Testis (tissue), 3 donors: ENCODE data around the gene NOXRED1. TPM values are rescaled to one million over a fixed set of nuclear protein-coding genes. Genes with fewer than 3 reads are reported as not detected.

Experiments
- DNase-seq: peaks from one replicate; pipeline ENCODE4 v3.0.0-alpha.2; 2019
- H3K27ac ChIP-seq, 2 donors: fragments of 200-600 bp; sonication (generic); one replicate each; pipeline ENCODE4 v1.5.1; 2019
- H3K27me3 ChIP-seq: fragments of 200-600 bp; sonication (generic); one replicate; pipeline ENCODE4 v1.5.1; 2019
- H3K36me3 ChIP-seq: fragments of 200-600 bp; sonication (generic); one replicate; pipeline ENCODE4 v1.5.1; 2017; ENCODE audit warnings: low read depth; ENCODE audit errors: missing control alignments
- H3K4me1 ChIP-seq: fragments of 200-600 bp; sonication (generic); one replicate; pipeline ENCODE4 v1.5.1; 2019
- H3K4me3 ChIP-seq, 2 donors: fragments of 200-600 bp; sonication (generic); one replicate each; pipeline ENCODE4 v1.5.1; 2017 to 2019
- H3K9me3 ChIP-seq: fragments of 200-600 bp; sonication (generic); one replicate; pipeline ENCODE4 v1.5.1; 2017
- CTCF ChIP-seq, 3 experiments: fragments of 450-650 bp in 2 of 3; fragments of 200-600 bp in 1 of 3; sonication (generic) in 1 of 3; IDR thresholded peaks; one replicate each; pipeline ENCODE4 v1.5.1; 2016 to 2019; ENCODE audit warnings: antibody characterized with exemption in 3 of 3, mild to moderate bottlenecking in 2 of 3, moderate library complexity in 1 of 3
- POLR2A ChIP-seq: fragments of 450-650 bp; IDR thresholded peaks from one replicate; pipeline ENCODE4 v1.6.1; 2017; ENCODE audit warnings: antibody characterized with exemption, mild to moderate bottlenecking, moderate library complexity
- WGBS, 2 donors: methylation state at CpG; one replicate each; pipeline ENCODE4 v1.1.5; 2018; 5-methylcytosine and 5-hydroxymethylcytosine counted together
- intact Hi-C: fragments of 100-400 bp; cut with DNase I; formaldehyde crosslinking; loops from one replicate; pipeline ENCODE4 v1.15.1; 2023; ENCODE audit warnings: low total_unique reads
- polyA plus RNA-seq: library from polyadenylated mRNA; stranded (reverse); fragments of 350-450 nt; fragmentation: Illumina TruSeq; extraction: RNeasy Lipid Tissue Mini Kit (QIAGEN cat#74804); gene quantifications from one replicate; pipeline ENCODE4 v1.2.3, GENCODE V29; 2014; ENCODE audit warnings: low read depth, low replicate concordance; ENCODE audit not compliant: insufficient read depth
- total RNA-seq, 2 donors: library from RNA; depleted of rRNA; stranded (reverse); fragments of >200 nt; gene quantifications; one replicate each; pipeline ENCODE4 v1.2.3, GENCODE V29; 2016

Gene NOXRED1
- total and polyA plus RNA-seq, 3 donors from 2014 or later = 5.2 to 18.0 (median 11.3) TPM

GRCh38 chr14:77457115-77457521, 33.8 kb upstream of the NOXRED1 start:
- Histone ChIP-seq H3K27ac (peak overlapping the region; percentile 92 to 99), H3K9me3 (no peaks in the 10 kb centered on the region), H3K4me3 (peak overlapping the region; percentile 93 to 99), H3K4me1 (peaks cover 21% of the 10 kb centered on the region), H3K36me3 (no peaks in the 10 kb centered on the region), H3K27me3 (no peaks in the 10 kb centered on the region)
- intact Hi-C loops = no loop called here
- WGBS, 2 donors = 0% methylated on average over 18 of the region's 18 CpGs
- DNase-seq = no peak
- no peak for TF ChIP-seq CTCF (IDR thresholded peaks at IDR 0.05)
- no peak for TF ChIP-seq POLR2A

GRCh38 chr14:77455966-77456640, 32.8 kb upstream of the NOXRED1 start:
- H3K4me3 ChIP-seq = peak overlapping the region in 1 of 2 donors; percentile 99
- H3K27ac ChIP-seq = peak overlapping the region in 1 of 2 donors; percentile 99
- no peaks in the 10 kb centered on the region for H3K27me3 ChIP-seq
- intact Hi-C loops = no loop called here
- no peaks in the 10 kb centered on the region for H3K9me3 ChIP-seq
- 60% methylated on average over 2 of the region's 2 CpGs for WGBS, 2 donors
- H3K4me1 ChIP-seq = peaks cover 21% of the 10 kb centered on the region
- no peaks in the 10 kb centered on the region for H3K36me3 ChIP-seq
- no peak for TF ChIP-seq POLR2A
- no peak for TF ChIP-seq CTCF (IDR thresholded peaks at IDR 0.05)
- DNase-seq = no peak

GRCh38 chr14:77442196-77442595, 18.9 kb upstream of the NOXRED1 start:
- DNase-seq = no peak
- Histone ChIP-seq H3K27ac (no peak overlapping the region), H3K27me3 (no peaks in the 10 kb centered on the region), H3K4me1 (no peaks in the 10 kb centered on the region), H3K9me3 (no peaks in the 10 kb centered on the region), H3K4me3 (no peak overlapping the region), H3K36me3 (no peaks in the 10 kb centered on the region)
- TF ChIP-seq POLR2A (no peak), CTCF (IDR thresholded peaks at IDR 0.05) (no peak)
- WGBS, 2 donors = 95 to 97% methylated on average over 2 of the region's 2 CpGs
- intact Hi-C loops = no loop called here

GRCh38 chr14:77439861-77440260, 16.5 kb upstream of the NOXRED1 start:
- Histone ChIP-seq H3K4me1 (no peaks in the 10 kb centered on the region), H3K36me3 (no peaks in the 10 kb centered on the region), H3K27me3 (no peaks in the 10 kb centered on the region), H3K4me3 (no peak overlapping the region), H3K27ac (no peak overlapping the region), H3K9me3 (no peaks in the 10 kb centered on the region)
- DNase-seq = no peak
- WGBS, 2 donors = 90 to 91% methylated on average over 4 of the region's 4 CpGs
- TF ChIP-seq POLR2A = no peak
- intact Hi-C loops = no loop called here

GRCh38 chr14:77438596-77438995, 15.3 kb upstream of the NOXRED1 start:
- no peaks in the 10 kb centered on the region for H3K9me3 ChIP-seq
- intact Hi-C loops = no loop called here
- H3K27me3 ChIP-seq = no peaks in the 10 kb centered on the region
- 86 to 98% methylated on average over 1 of the region's 1 CpG for WGBS, 2 donors
- H3K4me1 ChIP-seq = no peaks in the 10 kb centered on the region
- no peaks in the 10 kb centered on the region for H3K36me3 ChIP-seq
- no peak overlapping the region for H3K4me3 ChIP-seq
- no peak for DNase-seq
- H3K27ac ChIP-seq = no peak overlapping the region
- TF ChIP-seq POLR2A (no peak), CTCF (IDR thresholded peaks at IDR 0.05) (no peak)
